Thoracic aorta (tissue), 2 donors: ENCODE results near the gene GPN2. TPM values are rescaled to one million over a fixed set of nuclear protein-coding genes. Genes with fewer than 3 reads are reported as not detected.

ENCODE experiments used
- ATAC-seq: fragments of 150-250 bp; one replicate; pipeline ENCODE4 v1.8.0; 2017; ENCODE audit warnings: low read depth; ENCODE audit not compliant: insufficient number of reproducible peaks, low FRiP score
- DNase-seq: peaks from one replicate; pipeline ENCODE4 v3.0.0-alpha.2; 2020; ENCODE audit warnings: low spot score
- H3K27ac ChIP-seq, 2 donors: fragments of 200-600 bp; sonication (generic); 1 replicate in 1 of 2; 2 replicates in 1 of 2; pipeline ENCODE4 v1.5.1; 2016; ENCODE audit warnings: mild to moderate bottlenecking in 2 of 2, moderate library complexity in 2 of 2
- H3K27me3 ChIP-seq: fragments of 200-600 bp; sonication (generic); replicated peaks from 2 replicates; pipeline ENCODE4 v1.6.0; 2016; ENCODE audit warnings: mild to moderate bottlenecking; ENCODE audit not compliant: insufficient read depth
- H3K36me3 ChIP-seq: fragments of 200-600 bp; sonication (generic); one replicate; pipeline ENCODE4 v1.5.1; 2016
- H3K4me1 ChIP-seq, 2 donors: fragments of 200-600 bp; sonication (generic); 1 replicate in 1 of 2; 2 replicates in 1 of 2; pipeline versions ENCODE4 v1.5.1 to v1.6.0; 2016; ENCODE audit warnings: low read depth in 2 of 2, mild to moderate bottlenecking in 1 of 2; ENCODE audit not compliant: control insufficient read depth in 1 of 2
- H3K4me3 ChIP-seq: fragments of 200-600 bp; sonication (generic); 2 replicates; pipeline ENCODE4 v1.5.1; 2016; ENCODE audit warnings: mild to moderate bottlenecking
- H3K9me3 ChIP-seq: fragments of 200-600 bp; sonication (generic); 2 replicates; pipeline ENCODE4 v1.5.1; 2016
- CTCF ChIP-seq: fragments of 200-600 bp; sonication (generic); IDR thresholded peaks from one replicate; pipeline ENCODE4 v1.5.1; 2019; ENCODE audit warnings: antibody characterized with exemption
- total RNA-seq, 2 donors: library from RNA; depleted of rRNA; stranded (reverse); fragments of >200 nt; gene quantifications; one replicate each; pipeline versions ENCODE4 v1.1.0 to v1.2.3, GENCODE V29; 2016

GPN2 gene
- total RNA-seq, 2 donors from 2014 or later = 8.8 to 15.0 TPM

- DNase-seq = no peak
- Histone ChIP-seq H3K4me3 (no peak overlapping the region), H3K4me1 (no peaks in the 10 kb centered on the region), H3K27ac (no peak overlapping the region), H3K9me3 (no peaks in the 10 kb centered on the region), H3K36me3 (peaks cover 13% of the 10 kb centered on the region), H3K27me3 (no peaks in the 10 kb centered on the region)
- TF ChIP-seq CTCF = no peak
- ATAC-seq = no peak
These were observed 33.2 kb downstream of the GPN2 start for GRCh38 chr1:26856604-26857469.

- H3K4me1 ChIP-seq = no peaks in the 10 kb centered on the region
- peaks cover 13% of the 10 kb centered on the region for H3K36me3 ChIP-seq
- H3K9me3 ChIP-seq = no peaks in the 10 kb centered on the region
- no peak for DNase-seq
- ATAC-seq = no peak
- H3K27me3 ChIP-seq = no peaks in the 10 kb centered on the region
- H3K4me3 ChIP-seq = no peak overlapping the region
- H3K27ac ChIP-seq = no peak overlapping the region
- no peak for TF ChIP-seq CTCF
These were observed 33.9 kb downstream of the GPN2 start for GRCh38 chr1:26856181-26856580.

- peaks cover 17% of the 10 kb centered on the region for H3K36me3 ChIP-seq
- TF ChIP-seq CTCF = no peak
These were observed 34.4 kb downstream of the GPN2 start for GRCh38 chr1:26855636-26856035.

GRCh38 chr1:26854906-26855305 lies 35.2 kb downstream of the GPN2 start:
- Histone ChIP-seq H3K27me3 (no peaks in the 10 kb centered on the region), H3K36me3 (peaks cover 23% of the 10 kb centered on the region), H3K27ac (no peak overlapping the region), H3K9me3 (no peaks in the 10 kb centered on the region), H3K4me1 (no peaks in the 10 kb centered on the region), H3K4me3 (no peak overlapping the region)
- no peak for TF ChIP-seq CTCF
- no peak for ATAC-seq
- DNase-seq = no peak

More at GRCh38 chr1:26855636-26856035, 34.4 kb downstream of the GPN2 start:
- H3K4me3 ChIP-seq = no peak overlapping the region
- no peaks in the 10 kb centered on the region for H3K27me3 ChIP-seq
- no peaks in the 10 kb centered on the region for H3K9me3 ChIP-seq
- ATAC-seq (no peak), DNase-seq (no peak)
- H3K4me1 ChIP-seq = no peaks in the 10 kb centered on the region
- no peak overlapping the region for H3K27ac ChIP-seq

- Histone ChIP-seq H3K27me3 (no peaks in the 10 kb centered on the region), H3K9me3 (no peaks in the 10 kb centered on the region), H3K27ac (no peak overlapping the region), H3K4me1 (no peaks in the 10 kb centered on the region), H3K36me3 (peaks cover 23% of the 10 kb centered on the region), H3K4me3 (no peak overlapping the region)
- ATAC-seq = peak; percentile 7
- no peak for TF ChIP-seq CTCF
- no peak for DNase-seq
These were observed 36.5 kb downstream of the GPN2 start for GRCh38 chr1:26853600-26853999.
